HG03097 (cell line): ENCODE data around the gene CLHC1.
A peak's percentile ranks its signal among the peaks of the same experiment; 100 is the strongest.
"Not testable (repeated sequence)": the region's sequence is repeated elsewhere in the genome, so short reads cannot be mapped to it uniquely, and the experiment has no call there.

Source experiments
- ATAC-seq: cut with Tn5 transposase; IDR thresholded peaks from one replicate; pipeline ENCODE4 v1.9.1; 2021; ENCODE audit not compliant: unreplicated experiment, low FRiP score

Gene CLHC1

GRCh38 chr2:55232084-55232862 is at the start of gene CLHC1, which contains the start of gene RPS27A:
TSS of gene CLHC1 (minus strand) at chr2:55232293. CDS start at chr2:55222411, 9,882 bp downstream.
TSS of gene RPS27A (plus strand) at chr2:55232688. CDS start at chr2:55232825, 137 bp downstream.
- peak; percentile 78 for ATAC-seq

GRCh38 chr2:55280851-55281546 is 48.9 kb upstream of the CLHC1 start:
- not testable (repeated sequence) for ATAC-seq

GRCh38 chr2:55279859-55280424 is 47.8 kb upstream of the CLHC1 start:
- ATAC-seq, result not testable (repeated sequence)

- not testable (repeated sequence) for ATAC-seq
Observed at GRCh38 chr2:55279214-55279835, 47.2 kb upstream of the CLHC1 start.

- ATAC-seq, result no peak
Observed at GRCh38 chr2:55277310-55277709, 45.2 kb upstream of the CLHC1 start.

GRCh38 chr2:55274346-55274745 is 42.3 kb upstream of the CLHC1 start:
- ATAC-seq, result not testable (repeated sequence)

- no peak for ATAC-seq
Observed at GRCh38 chr2:55269645-55269990, 37.5 kb upstream of the CLHC1 start.

- peak; percentile 97 for ATAC-seq
Observed at GRCh38 chr2:55268907-55269644, 37.0 kb upstream of the CLHC1 start, which contains the start of gene MTIF2. TSS of gene MTIF2 (minus strand) at chr2:55269231. CDS start at chr2:55263858, 5,373 bp downstream.

GRCh38 chr2:55268288-55268906 is 36.3 kb upstream of the CLHC1 start:
- ATAC-seq, result no peak

GRCh38 chr2:55259586-55259985 is 27.5 kb upstream of the CLHC1 start:
- ATAC-seq, result not testable (repeated sequence)

GRCh38 chr2:55252832-55253231 is 20.7 kb upstream of the CLHC1 start:
- no peak for ATAC-seq

GRCh38 chr2:55247025-55247424 is 14.9 kb upstream of the CLHC1 start:
- ATAC-seq, result no peak

- ATAC-seq, result no peak
Observed at GRCh38 chr2:55245411-55245810, 13.3 kb upstream of the CLHC1 start.

- ATAC-seq, result no peak
Observed at GRCh38 chr2:55242617-55243016, 10.5 kb upstream of the CLHC1 start.

GRCh38 chr2:55241582-55241981 is 9.5 kb upstream of the CLHC1 start:
- ATAC-seq, result not testable (repeated sequence)

- no peak for ATAC-seq
Observed at GRCh38 chr2:55239656-55240222, 7.6 kb upstream of the CLHC1 start.

GRCh38 chr2:55236992-55237543 is 5.0 kb upstream of the CLHC1 start:
- no peak for ATAC-seq

- no peak for ATAC-seq
Observed at GRCh38 chr2:55235724-55236538, 3.8 kb upstream of the CLHC1 start.

- no peak for ATAC-seq
Observed at GRCh38 chr2:55233658-55233940, 1.5 kb upstream of the CLHC1 start.
